SU-DHL-6 (cell line): ENCODE results near the gene SHKBP1.

Experiments
- H2AFZ ChIP-seq: fragments of 200-600 bp; sonication (generic); 2 replicates; pipeline ENCODE4 v1.6.1; 2014; ENCODE audit warnings: low read depth, mild to moderate bottlenecking, moderate library complexity, mixed read lengths, antibody characterized with exemption, low read length; ENCODE audit not compliant: severe bottlenecking
- H3F3A ChIP-seq: fragments of 200-600 bp; shearing (Covaris generic); 2 replicates; pipeline ENCODE4 v1.6.0; 2016; ENCODE audit warnings: antibody characterized with exemption, mild to moderate bottlenecking; ENCODE audit not compliant: insufficient read depth
- H3K27ac ChIP-seq: fragments of 200-600 bp; sonication (generic); 2 replicates; pipeline ENCODE4 v1.5.1; 2016; ENCODE audit warnings: low read depth, mild to moderate bottlenecking, low read length, moderate library complexity, mixed read lengths
- H3K27me3 ChIP-seq: fragments of 200-600 bp; sonication (generic), shearing (Covaris generic); 2 replicates; pipeline ENCODE4 v1.6.0; 2014; ENCODE audit warnings: mild to moderate bottlenecking, low read length
- H3K36me3 ChIP-seq: fragments of 200-600 bp; sonication (generic); 2 replicates; pipeline ENCODE4 v1.6.1; 2014; ENCODE audit warnings: mild to moderate bottlenecking, low read length, mixed read lengths
- H3K4me2 ChIP-seq: fragments of 300-600, 200-600 bp; shearing (Covaris generic), sonication (generic); 2 replicates; pipeline ENCODE4 v1.6.0; 2014; ENCODE audit warnings: low read length, low read depth, mild to moderate bottlenecking; ENCODE audit not compliant: poor library complexity, severe bottlenecking
- H3K4me3 ChIP-seq: fragments of 200-600 bp; sonication (generic); 2 replicates; pipeline ENCODE4 v1.5.1; 2014; ENCODE audit warnings: antibody characterized with exemption, low read length, mild to moderate bottlenecking, mixed read lengths; ENCODE audit not compliant: insufficient read depth, poor library complexity, severe bottlenecking
- H3K79me2 ChIP-seq: fragments of 200-600 bp; sonication (generic); 2 replicates; pipeline ENCODE4 v1.6.1; 2014; ENCODE audit warnings: mild to moderate bottlenecking, low read length, moderate library complexity; ENCODE audit not compliant: insufficient read depth
- H3K9ac ChIP-seq: fragments of 200-600 bp; sonication (generic); 2 replicates; pipeline ENCODE4 v1.7.0; 2014; ENCODE audit warnings: mild to moderate bottlenecking, low read length
- H3K9me2 ChIP-seq: fragments of 200-600 bp; sonication (generic); replicated peaks from 2 replicates; pipeline ENCODE4 v1.6.1; 2014; ENCODE audit warnings: low read length; ENCODE audit not compliant: insufficient read depth
- H3K9me3 ChIP-seq: fragments of 200-600 bp; sonication (generic); 2 replicates; pipeline ENCODE4 v1.6.1; 2014; ENCODE audit warnings: low read length, mixed read lengths; ENCODE audit not compliant: insufficient read depth
- H4K20me1 ChIP-seq: fragments of 200-600 bp; sonication (generic); 2 replicates; pipeline ENCODE4 v1.6.1; 2014; ENCODE audit warnings: low read depth, mild to moderate bottlenecking, antibody characterized with exemption, low read length, moderate library complexity, mixed read lengths
- CTCF ChIP-seq: fragments of 200-600 bp; sonication (generic); IDR thresholded peaks from one replicate; pipeline ENCODE4 v1.5.1; 2017; ENCODE audit warnings: antibody characterized with exemption, mild to moderate bottlenecking, low read length, moderate library complexity; ENCODE audit not compliant: insufficient read depth, poor library complexity, severe bottlenecking
- EZH2phosphoT487 ChIP-seq: fragments of 200-600 bp; sonication (generic), shearing (Covaris generic); conservative IDR thresholded peaks from 2 replicates; pipeline ENCODE4 v1.6.1; 2018; ENCODE audit warnings: mild to moderate bottlenecking, antibody characterized with exemption, low read length, moderate library complexity, mixed read lengths

SHKBP1 gene

GRCh38 chr19:40603071-40603388, 26.4 kb downstream of the SHKBP1 start:
- Histone ChIP-seq H3K4me2 (peak overlapping the region; percentile 54), H3K9me3 (no peaks in the 10 kb centered on the region), H3K36me3 (no peaks in the 10 kb centered on the region), H3K4me3 (no peak overlapping the region), H3F3A (peaks cover 24% of the 10 kb centered on the region), H4K20me1 (no peaks in the 10 kb centered on the region), H3K79me2 (no peaks in the 10 kb centered on the region), H3K9ac (no peak overlapping the region), H3K9me2 (no peaks in the 10 kb centered on the region), H2AFZ (no peak overlapping the region), H3K27ac (no peak overlapping the region), H3K27me3 (no peaks in the 10 kb centered on the region)
- TF ChIP-seq CTCF = no peak
- TF ChIP-seq EZH2phosphoT487 = no peak

GRCh38 chr19:40603389-40604170, 26.9 kb downstream of the SHKBP1 start:
- Histone ChIP-seq H3K4me2 (peak overlapping the region; percentile 72), H3K27ac (no peak overlapping the region), H4K20me1 (no peaks in the 10 kb centered on the region), H2AFZ (no peak overlapping the region), H3K9ac (no peak overlapping the region), H3F3A (peaks cover 24% of the 10 kb centered on the region), H3K79me2 (no peaks in the 10 kb centered on the region), H3K9me3 (no peaks in the 10 kb centered on the region), H3K4me3 (peak overlapping the region; percentile 43), H3K36me3 (no peaks in the 10 kb centered on the region), H3K9me2 (no peaks in the 10 kb centered on the region), H3K27me3 (no peaks in the 10 kb centered on the region)
- TF ChIP-seq CTCF (no peak), EZH2phosphoT487 (no peak)

- no peaks in the 10 kb centered on the region for H3K9me2 ChIP-seq
- peak overlapping the region; percentile 72 for H3K4me2 ChIP-seq
- no peaks in the 10 kb centered on the region for H3K9me3 ChIP-seq
- no peaks in the 10 kb centered on the region for H4K20me1 ChIP-seq
- H3K9ac ChIP-seq = no peak overlapping the region
- peaks cover 24% of the 10 kb centered on the region for H3F3A ChIP-seq
- no peak for TF ChIP-seq CTCF
- no peak overlapping the region for H3K27ac ChIP-seq
- no peaks in the 10 kb centered on the region for H3K36me3 ChIP-seq
- peak overlapping the region; percentile 14 for H3K4me3 ChIP-seq
- no peaks in the 10 kb centered on the region for H3K27me3 ChIP-seq
- no peaks in the 10 kb centered on the region for H3K79me2 ChIP-seq
- no peak overlapping the region for H2AFZ ChIP-seq
These were observed 27.5 kb downstream of the SHKBP1 start for GRCh38 chr19:40604171-40604646.
